ENCODE results near the gene FBXO21.
"Not testable (repeated sequence)": the region's sequence is repeated elsewhere in the genome, so short reads cannot be mapped to it uniquely, and the experiment has no call there.

The FBXO21 gene

DNA sequence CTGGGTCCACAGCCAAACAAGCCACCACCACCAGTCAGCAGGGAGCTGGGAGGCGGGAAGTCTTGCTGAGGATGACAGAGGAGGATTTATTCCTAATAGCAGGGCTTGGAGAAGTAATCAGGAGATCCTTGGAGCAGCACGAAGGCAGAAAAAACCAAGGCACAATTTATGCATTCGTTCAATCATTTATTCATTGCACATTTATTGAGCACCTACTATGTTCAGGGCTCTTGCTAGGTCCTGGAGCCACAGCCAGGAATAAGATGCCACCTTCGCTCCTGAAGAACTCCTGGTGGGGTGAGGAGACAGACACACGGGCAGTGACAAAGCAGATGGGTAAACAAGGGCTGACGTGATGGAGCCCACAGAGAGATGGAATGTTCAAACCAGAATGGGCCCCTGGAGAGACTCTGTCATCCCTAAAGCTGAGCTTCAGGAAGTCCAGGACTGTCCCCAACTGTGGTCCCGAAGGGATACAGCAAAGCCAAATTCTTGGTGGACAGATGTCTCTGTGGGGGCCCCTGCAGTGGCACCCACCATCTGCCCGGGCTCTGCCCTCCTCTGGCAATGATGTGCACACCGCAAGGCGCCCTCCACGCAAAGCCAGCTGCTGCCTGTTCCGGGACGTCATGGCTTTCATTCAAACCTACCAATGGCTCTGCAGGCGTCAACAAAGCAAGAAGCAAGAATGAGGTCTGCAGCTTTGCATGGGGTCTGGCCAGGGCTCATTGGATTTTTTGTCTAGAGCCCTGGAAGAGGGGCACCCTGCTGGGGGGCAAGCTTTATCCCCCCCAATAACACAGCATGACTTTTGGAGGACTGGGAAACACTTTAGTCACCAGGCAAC, 88.1 kb downstream of the FBXO21 start:
- DNase-seq: no peak

- no peak for DNase-seq
Observed at GRCh38 chr12:117100851-117101673, 89.2 kb downstream of the FBXO21 start.

DNA sequence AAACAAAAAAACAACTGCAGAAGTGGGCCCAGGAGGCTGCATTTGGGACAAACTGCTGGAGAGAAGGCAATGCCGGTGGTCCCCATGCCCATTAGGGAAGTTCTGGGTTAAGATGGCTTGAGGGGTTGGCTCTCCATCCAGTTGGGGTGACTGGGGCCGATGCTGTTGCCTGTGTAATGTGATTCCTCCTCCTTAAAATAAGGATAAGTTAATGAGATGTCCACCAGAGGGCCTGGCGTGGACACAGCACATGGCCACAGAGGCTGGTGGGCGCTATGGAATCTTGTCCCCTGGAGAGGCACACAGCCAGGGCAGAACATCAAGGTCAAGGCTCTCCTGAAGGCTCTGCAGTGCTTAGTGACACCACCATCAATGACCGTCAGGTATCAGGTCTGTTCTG, 90.0 kb downstream of the FBXO21 start:
- no peak for DNase-seq

GRCh38 chr12:117098361-117099217, 91.7 kb downstream of the FBXO21 start:
- DNase-seq: no peak

DNA sequence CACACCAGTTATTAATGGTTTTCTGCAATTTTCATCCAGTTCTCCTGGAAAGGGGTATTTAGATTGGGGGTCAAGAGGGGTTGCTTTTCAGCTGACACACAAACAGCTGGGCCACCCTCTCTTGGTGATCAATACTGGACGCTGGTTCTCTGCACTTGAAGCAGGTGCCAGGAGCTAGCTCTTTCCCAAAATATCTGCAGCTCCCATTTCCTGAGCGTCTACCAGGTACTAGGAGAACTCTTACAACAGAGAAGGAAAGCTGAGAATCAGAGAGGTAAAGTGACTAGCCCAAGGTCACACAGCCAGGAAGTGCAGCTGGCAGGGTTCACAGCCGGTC, 92.3 kb downstream of the FBXO21 start:
- no peak for DNase-seq

DNA sequence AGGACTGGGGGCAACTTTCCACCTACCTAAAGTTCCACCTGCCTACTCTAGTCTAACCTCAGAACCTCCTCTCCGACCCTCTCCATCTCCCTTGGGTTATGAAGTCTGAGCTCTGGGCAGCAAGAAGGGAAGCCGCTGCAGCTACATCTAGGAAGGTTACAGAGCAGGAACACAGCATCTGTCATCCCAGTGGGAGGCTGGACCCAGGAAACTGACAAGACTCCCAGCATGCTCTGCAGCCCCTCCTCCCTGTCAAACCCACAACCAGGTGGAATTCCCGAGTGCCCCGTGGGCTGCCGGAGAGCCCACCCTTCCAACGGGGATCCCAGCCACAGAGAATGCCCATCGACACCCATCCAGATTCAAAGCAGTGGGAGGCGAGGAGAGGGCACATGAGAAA, 93.1 kb downstream of the FBXO21 start:
- no peak for DNase-seq

- no peak for DNase-seq
Observed at GRCh38 chr12:117096501-117097042, 93.7 kb downstream of the FBXO21 start.

DNA sequence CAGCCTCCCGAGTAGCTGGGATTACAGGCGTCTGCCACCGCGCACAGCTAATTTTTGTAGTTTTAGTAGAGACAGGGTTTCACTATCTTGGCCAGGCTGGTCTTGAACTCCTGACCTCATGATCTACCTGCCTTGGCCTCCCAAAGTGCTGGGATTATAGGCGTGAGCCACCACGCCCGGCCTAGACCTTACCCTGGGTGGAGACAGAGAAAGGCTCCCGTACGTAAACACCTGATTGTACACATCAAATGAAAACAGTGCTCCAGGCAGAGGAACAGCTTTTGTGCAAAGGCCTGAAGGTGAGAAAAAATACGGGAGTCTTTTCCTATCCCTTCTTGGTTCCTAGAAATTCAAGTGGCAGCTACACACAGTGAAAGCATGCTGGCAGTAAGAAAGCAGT, 95.1 kb downstream of the FBXO21 start:
- DNase-seq: not testable (repeated sequence)

DNA sequence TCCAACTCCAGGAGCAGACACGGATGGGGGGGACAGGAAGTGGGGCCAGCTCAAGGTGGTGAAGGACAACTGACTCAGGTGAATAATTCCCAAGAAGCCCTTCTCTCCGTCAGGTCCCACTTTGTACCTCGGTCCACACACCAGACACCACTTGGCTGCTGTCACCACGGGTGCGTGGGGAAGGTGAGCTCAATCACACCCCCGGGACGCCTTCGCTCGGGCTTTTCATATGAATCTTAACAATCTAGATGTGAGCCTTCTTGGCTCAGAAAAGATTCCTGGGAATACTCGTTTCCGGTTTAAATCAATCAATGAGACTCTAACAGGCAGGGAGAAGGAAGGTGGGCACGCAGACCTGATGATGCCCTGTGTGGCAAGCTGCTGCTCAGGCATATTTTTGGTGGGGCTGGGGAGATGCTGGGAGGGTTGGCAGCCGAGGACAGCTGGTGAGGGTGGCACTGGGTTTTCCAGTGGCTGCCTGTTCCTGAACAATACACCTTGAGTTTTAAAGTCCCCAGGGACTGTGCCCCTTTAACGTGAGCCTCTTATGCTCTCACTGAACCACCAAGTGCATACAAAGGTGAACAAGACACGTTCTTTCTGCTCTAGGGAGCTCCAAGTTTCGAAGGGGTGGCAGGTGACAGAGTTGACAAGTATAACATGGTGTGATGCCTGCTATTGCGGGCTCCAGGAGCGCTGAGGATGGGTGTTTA, 96.2 kb downstream of the FBXO21 start:
- no peak for DNase-seq

GRCh38 chr12:117093431-117093830, 96.8 kb downstream of the FBXO21 start:
- no peak for DNase-seq

GRCh38 chr12:117092886-117093285, 97.4 kb downstream of the FBXO21 start:
- no peak for DNase-seq

GRCh38 chr12:117092511-117092780, 97.8 kb downstream of the FBXO21 start:
- DNase-seq: no peak

All from fibroblast of skin of right biceps (primary cell).